H1 (cell line): ENCODE data around the gene KCND3. TPM values are rescaled to one million over a fixed set of nuclear protein-coding genes. Genes with fewer than 3 reads are reported as not detected.
A peak's percentile ranks its signal among the peaks of the same experiment; 100 is the strongest.

Source experiments
- CTCF ChIA-PET: fragments of 300-600 bp; sonication (Branson Sonifier 250); formaldehyde crosslinking; loops from one replicate; lab custom pipeline; 2021; ENCODE audit not compliant: partially characterized antibody; lab: Charles Lee
- POLR2A ChIA-PET: fragments of 300-600 bp; sonication (Branson Sonifier 250); formaldehyde crosslinking; loops from one replicate; lab custom pipeline; 2021; ENCODE audit warnings: inconsistent platforms; ENCODE audit not compliant: partially characterized antibody; lab: Charles Lee
- DNase-seq, 2 experiments: peaks; one replicate each; pipeline versions ENCODE4 v3.0.0 to v3.0.0-alpha.2; 2010 to 2022; ENCODE audit warnings: low spot score in 2 of 2, low read depth in 1 of 2, mixed read lengths in 1 of 2
- FAIRE-seq: peaks from 2 replicates; lab custom pipeline; 2011; peaks lifted over from hg19 to GRCh38; lab: Jason Lieb, UNC
- H2AFZ ChIP-seq: 2 replicates; pipeline ENCODE4 v1.8.1; 2012; ENCODE audit warnings: low read length, inconsistent platforms
- H2AK5ac ChIP-seq: 2 replicates; pipeline ENCODE4 v1.6.1; 2013; ENCODE audit warnings: low read depth, low read length
- H2BK120ac ChIP-seq: replicated peaks from 2 replicates; pipeline ENCODE3; 2013; ENCODE audit warnings: low read depth, low read length, inconsistent platforms
- H2BK12ac ChIP-seq: 2 replicates; pipeline ENCODE4 v1.6.1; 2013; ENCODE audit warnings: low read depth, low read length
- H2BK15ac ChIP-seq: 2 replicates; pipeline ENCODE4 v1.6.1; 2013; ENCODE audit warnings: low read length
- H2BK20ac ChIP-seq: 2 replicates; pipeline ENCODE4 v1.6.1; 2013; ENCODE audit warnings: low read length
- H2BK5ac ChIP-seq: 2 replicates; pipeline ENCODE4 v1.6.1; 2013; ENCODE audit warnings: low read depth, low read length
- H3K14ac ChIP-seq: 2 replicates; pipeline ENCODE4 v1.6.1; 2013; ENCODE audit warnings: inconsistent platforms; ENCODE audit not compliant: insufficient read length
- H3K18ac ChIP-seq: 2 replicates; pipeline ENCODE4 v1.6.1; 2013; ENCODE audit warnings: low read length; ENCODE audit errors: extremely low read depth
- H3K23ac ChIP-seq: 2 replicates; pipeline ENCODE4 v1.6.1; 2013; ENCODE audit warnings: inconsistent platforms; ENCODE audit not compliant: insufficient read length
- H3K23me2 ChIP-seq: 2 replicates; pipeline ENCODE4 v1.6.1; 2013; ENCODE audit warnings: low read depth, low read length
- H3K27ac ChIP-seq: 2 replicates; pipeline ENCODE4 v1.6.1; 2011; ENCODE audit warnings: low read depth, low read length, inconsistent platforms
- H3K27me3 ChIP-seq, 4 experiments: replicated peaks in 1 of 4; 1 replicate in 1 of 4; 2 replicates in 3 of 4; pipeline versions ENCODE4 v1.6.1 to v1.8.1; 2011 to 2013; ENCODE audit warnings: low read length in 3 of 4, mild to moderate bottlenecking in 3 of 4, inconsistent platforms in 2 of 4, mixed read lengths in 2 of 4, moderate library complexity in 1 of 4; ENCODE audit not compliant: control insufficient read depth in 3 of 4, insufficient read depth in 3 of 4; ENCODE audit errors: extremely low read depth in 1 of 4
- H3K36me3 ChIP-seq, 4 experiments: 2 replicates each; pipeline versions ENCODE4 v1.6.1 to v1.8.1; 2011 to 2013; ENCODE audit warnings: mild to moderate bottlenecking in 4 of 4, low read length in 3 of 4, moderate library complexity in 2 of 4, control low read depth in 1 of 4, inconsistent platforms in 1 of 4; ENCODE audit not compliant: insufficient read depth in 4 of 4, control insufficient read depth in 2 of 4
- H3K4ac ChIP-seq: replicated peaks from 2 replicates; pipeline ENCODE3; 2013; ENCODE audit warnings: low read length, low read depth, mixed read lengths, inconsistent platforms; ENCODE audit not compliant: insufficient read length
- H3K4me1 ChIP-seq, 4 experiments: replicated peaks in 1 of 4; 1 replicate in 1 of 4; 2 replicates in 3 of 4; pipeline versions ENCODE4 v1.6.1 to v1.8.1; 2011 to 2013; ENCODE audit warnings: low read length in 3 of 4, inconsistent platforms in 2 of 4, mixed read lengths in 1 of 4; ENCODE audit not compliant: insufficient read depth in 4 of 4, control insufficient read depth in 3 of 4
- H3K4me2 ChIP-seq, 2 experiments: 2 replicates each; pipeline versions ENCODE4 v1.6.1 to v1.8.1; 2011 to 2013; ENCODE audit warnings: low read depth in 2 of 2, low read length in 2 of 2, control low read depth in 1 of 2, inconsistent platforms in 1 of 2, mild to moderate bottlenecking in 1 of 2; ENCODE audit not compliant: insufficient read depth in 1 of 2
- H3K4me3 ChIP-seq, 4 experiments: fragments of 200-600, 300-600 bp in 1 of 4; sonication (generic), shearing (Covaris generic), sonication (Bioruptor Twin) in 1 of 4; 2 replicates each; pipeline versions ENCODE4 v1.5.1 to v1.8.1; 2011 to 2016; ENCODE audit warnings: low read length in 4 of 4, low read depth in 3 of 4, control low read depth in 2 of 4, inconsistent platforms in 2 of 4, mild to moderate bottlenecking in 2 of 4, mixed read lengths in 1 of 4, moderate library complexity in 1 of 4; ENCODE audit not compliant: insufficient read depth in 2 of 4; ENCODE audit errors: extremely low read depth in 1 of 4
- H3K56ac ChIP-seq: replicated peaks from 2 replicates; pipeline ENCODE3; 2013; ENCODE audit warnings: low read depth, mild to moderate bottlenecking, mixed read lengths, low read length, inconsistent platforms; ENCODE audit not compliant: insufficient read length
- H3K79me1 ChIP-seq: 2 replicates; pipeline ENCODE4 v1.6.1; 2013; ENCODE audit warnings: low read depth, low read length, control low read depth
- H3K79me2 ChIP-seq, 2 experiments: 2 replicates each; pipeline versions ENCODE4 v1.6.1 to v1.8.1; 2012 to 2013; ENCODE audit warnings: low read length in 2 of 2, mild to moderate bottlenecking in 2 of 2, inconsistent platforms in 1 of 2; ENCODE audit not compliant: insufficient read depth in 2 of 2, control insufficient read depth in 1 of 2
- H3K9ac ChIP-seq, 4 experiments: replicated peaks in 1 of 4; 1 replicate in 1 of 4; 2 replicates in 3 of 4; pipeline versions ENCODE4 v1.6.1 to v1.8.1; 2011 to 2013; ENCODE audit warnings: low read depth in 3 of 4, low read length in 3 of 4, control low read depth in 2 of 4, mild to moderate bottlenecking in 2 of 4, moderate library complexity in 2 of 4, inconsistent platforms in 1 of 4; ENCODE audit errors: extremely low read depth in 1 of 4
- H3K9me3 ChIP-seq, 2 experiments: 2 replicates each; pipeline versions ENCODE4 v1.6.1 to v1.8.1; 2012 to 2013; ENCODE audit warnings: mild to moderate bottlenecking in 2 of 2, moderate library complexity in 2 of 2, control low read depth in 1 of 2, inconsistent platforms in 1 of 2, low read depth in 1 of 2, low read length in 1 of 2, mixed read lengths in 1 of 2; ENCODE audit not compliant: insufficient read depth in 2 of 2
- H4K20me1 ChIP-seq, 2 experiments: replicated peaks in 1 of 2; 2 replicates each; pipeline versions ENCODE3 to v1.8.1; 2011 to 2013; ENCODE audit warnings: inconsistent platforms in 2 of 2, low read length in 2 of 2, mild to moderate bottlenecking in 1 of 2; ENCODE audit not compliant: insufficient read depth in 2 of 2, control insufficient read depth in 1 of 2
- H4K5ac ChIP-seq: 2 replicates; pipeline ENCODE4 v1.6.1; 2013; ENCODE audit warnings: low read length, low read depth, mixed read lengths, inconsistent platforms; ENCODE audit not compliant: insufficient read length
- H4K8ac ChIP-seq: 2 replicates; pipeline ENCODE4 v1.8.0; 2013; ENCODE audit warnings: mild to moderate bottlenecking, moderate library complexity, low read length, inconsistent platforms; ENCODE audit not compliant: insufficient read depth; ENCODE audit errors: extremely low read depth
- H4K91ac ChIP-seq: replicated peaks from 2 replicates; pipeline ENCODE3; 2013; ENCODE audit warnings: low read length, mixed read lengths, inconsistent platforms; ENCODE audit not compliant: insufficient read length
- CTCF ChIP-seq, 3 experiments: IDR thresholded peaks; 1 replicate in 2 of 3; 2 replicates in 1 of 3; pipeline versions ENCODE4 v1.5.1 to v1.6.1; 2011; ENCODE audit warnings: low read length in 3 of 3, mild to moderate bottlenecking in 3 of 3, inconsistent platforms in 2 of 3, low read depth in 1 of 3, moderate library complexity in 1 of 3; ENCODE audit not compliant: insufficient read depth in 1 of 3; ENCODE audit errors: control extremely low read depth in 1 of 3
- JUN ChIP-seq: IDR thresholded peaks from 2 replicates; pipeline ENCODE4 v1.6.1; 2011; ENCODE audit warnings: low read depth, mild to moderate bottlenecking, improper control_type of control experiment, low read length
- RAD21 ChIP-seq, 2 experiments: IDR thresholded peaks in 1 of 2; conservative IDR thresholded peaks in 1 of 2; 2 replicates each; pipeline ENCODE4 v1.6.1; 2011; ENCODE audit warnings: low read depth in 2 of 2, low read length in 2 of 2, improper control_type of control experiment in 1 of 2, inconsistent platforms in 1 of 2, mild to moderate bottlenecking in 1 of 2, moderate library complexity in 1 of 2
- WGBS, 2 experiments: shearing (Covaris generic) in 1 of 2; methylation state at CpG; one replicate each; pipeline versions ENCODE4 v1.1.6 to v1.1.7; 2013 to 2015; ENCODE audit warnings: low lambda C conversion rate in 2 of 2, mixed read lengths in 2 of 2, inconsistent platforms in 1 of 2, low coverage in 1 of 2, missing lambda C conversion rate in 1 of 2; ENCODE audit not compliant: insufficient replicate concordance in 2 of 2, insufficient coverage in 1 of 2, insufficient read length in 1 of 2; ENCODE audit errors: extremely low coverage in 1 of 2, missing lambda C conversion rate in 1 of 2; 5-methylcytosine and 5-hydroxymethylcytosine counted together
- polyA plus RNA-seq, 7 experiments: library from polyadenylated mRNA; depleted of rRNA in 3 of 7; stranded (reverse) in 5 of 7; unstranded in 2 of 7; fragments of >200 nt in 5 of 7; fragments of 200-250 nt in 2 of 7; gene quantifications; 1 replicate in 5 of 7; 2 replicates in 1 of 7; 4 replicates in 1 of 7; pipeline versions ENCODE4 v1.2.1 to v1.2.3, GENCODE V29; 2011 to 2013; ENCODE audit warnings: missing spikeins in 2 of 7, mixed read lengths in 2 of 7
- total RNA-seq: library from RNA; stranded (reverse); fragmentation: NEBNext Ultra II Directional; extraction: Animal tissue kit (Norgen Biotek cat#: 25700); gene quantifications from 2 replicates; pipeline ENCODE4 v1.2.1, GENCODE V29; 2021

The KCND3 gene
- total and polyA plus RNA-seq, 2 of the 8 experiments (the other 6 are each of a cell fraction or from before 2014, with no cell fraction given), result 0.14 to 0.48 TPM

GRCh38 chr1:111801071-111801850 is 188.2 kb downstream of the KCND3 start:
- no peak overlapping the region for H2BK5ac ChIP-seq
- H3K79me2 ChIP-seq, result no peaks in the 10 kb centered on the region
- no peak overlapping the region for H2BK120ac ChIP-seq
- no peak overlapping the region; a peak in 1 of 7 replicates for H3K9ac ChIP-seq
- H2AK5ac ChIP-seq, result no peak overlapping the region
- no peaks in the 10 kb centered on the region; a peak in 1 of 4 replicates for H3K9me3 ChIP-seq
- no peak overlapping the region for H3K18ac ChIP-seq
- H4K91ac ChIP-seq, result no peak overlapping the region
- no peak overlapping the region for H3K4me2 ChIP-seq
- H3K23me2 ChIP-seq, result no peaks in the 10 kb centered on the region
- DNase-seq, result no peak
- H3K4me3 ChIP-seq, result no peak overlapping the region
- TF ChIP-seq RAD21 (IDR thresholded peaks at IDR 0.05 in 1 of 2, conservative IDR thresholded peaks at IDR 0.05 in 1 of 2; ENCODE audit: low read depth in 2 of 2, low read length in 2 of 2) (peak; percentile 52 to 61), CTCF (IDR thresholded peaks at IDR 0.05; ENCODE audit: control extremely low read depth in 1 of 3, insufficient read depth in 1 of 3, low read depth in 1 of 3, low read length in 3 of 3) (peak; percentile 26 to 56 (median 50)), JUN (no peak)
- TF ChIP-seq, all 59 proteins: peak for 2
- Histone ChIP-seq H3K36me3 (no peaks in the 10 kb centered on the region), H3K4ac (no peak overlapping the region), H3K23ac (no peak overlapping the region), H2BK20ac (no peak overlapping the region), H3K27ac (no peak overlapping the region), H2BK15ac (no peak overlapping the region), H3K56ac (no peak overlapping the region), H4K5ac (no peak overlapping the region), H3K4me1 (no peaks in the 10 kb centered on the region), H2BK12ac (no peak overlapping the region), H4K8ac (no peak overlapping the region; the same call in 1 of the 2 replicates), H4K20me1 (no peaks in the 10 kb centered on the region), H3K79me1 (no peaks in the 10 kb centered on the region), H3K14ac (no peak overlapping the region), H3K27me3 (no peaks in the 10 kb centered on the region), H2AFZ (no peak overlapping the region)
- WGBS, 2 experiments, result 91% methylated on average over 13 of the region's 13 CpGs; no CpG with 5 or more reads in 1 of the 2 experiments
- POLR2A ChIA-PET, result no interaction called here
- FAIRE-seq, result peak; percentile 13
- CTCF ChIA-PET, result interaction anchor here (1.0 to 2.7 kb wide), 6 partner anchors 9 to 191 kb away, joined by 3 to 10 read pairs (median 4); no protein-coding TSS in a partner anchor
